Inflammatory macrophage treated with lipopolysaccharide for 1 hour (primary cell): ENCODE measurements around the gene PCBP3.

Experiments used
- DNase-seq, 2 donors: peaks; one replicate each; pipeline ENCODE4 v3.0.0-alpha.2; 2020 to 2022

Gene PCBP3

DNA sequence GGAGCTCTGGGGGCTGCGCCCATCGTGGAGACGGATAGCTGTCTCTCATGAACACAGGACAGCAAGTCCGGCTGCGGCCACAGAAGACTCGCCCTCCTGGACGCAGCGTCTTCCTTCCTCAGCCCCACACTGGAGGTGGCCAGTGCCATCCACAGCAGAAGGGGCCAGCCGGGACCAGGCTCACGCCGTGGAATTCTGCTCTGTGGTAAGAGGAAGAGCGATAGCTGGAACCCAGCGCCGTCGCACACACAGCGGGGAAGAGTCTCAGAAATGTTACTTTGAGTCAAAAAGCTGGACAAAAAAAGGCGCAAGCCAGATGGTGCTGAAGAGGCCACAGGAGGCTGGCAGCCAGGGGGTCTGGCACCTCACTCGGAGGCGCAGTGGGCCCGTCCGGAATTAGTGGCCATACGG, 224.2 kb downstream of the PCBP3 start:
- DNase-seq: no peak

DNA sequence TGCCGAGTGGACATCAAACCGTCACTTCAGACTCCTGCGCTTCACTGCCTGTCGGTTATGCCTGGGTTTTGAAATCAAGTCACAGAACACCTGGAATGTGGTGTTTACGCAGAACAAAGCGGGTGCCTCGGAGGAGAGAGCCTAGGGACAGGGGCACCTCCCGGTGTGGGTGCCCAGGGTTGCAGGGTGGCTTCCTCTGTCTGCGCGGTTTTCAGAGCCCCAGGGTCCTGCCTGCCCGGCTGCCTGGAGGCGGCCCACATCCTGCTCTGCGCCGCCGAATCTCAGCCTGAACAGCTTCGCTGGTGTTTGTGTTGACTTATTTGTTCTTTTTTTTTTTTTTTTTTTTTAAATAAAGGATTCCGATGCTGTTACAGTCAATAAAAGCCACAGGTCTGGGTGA, 224.6 kb downstream of the PCBP3 start:
- no peak for DNase-seq

DNA sequence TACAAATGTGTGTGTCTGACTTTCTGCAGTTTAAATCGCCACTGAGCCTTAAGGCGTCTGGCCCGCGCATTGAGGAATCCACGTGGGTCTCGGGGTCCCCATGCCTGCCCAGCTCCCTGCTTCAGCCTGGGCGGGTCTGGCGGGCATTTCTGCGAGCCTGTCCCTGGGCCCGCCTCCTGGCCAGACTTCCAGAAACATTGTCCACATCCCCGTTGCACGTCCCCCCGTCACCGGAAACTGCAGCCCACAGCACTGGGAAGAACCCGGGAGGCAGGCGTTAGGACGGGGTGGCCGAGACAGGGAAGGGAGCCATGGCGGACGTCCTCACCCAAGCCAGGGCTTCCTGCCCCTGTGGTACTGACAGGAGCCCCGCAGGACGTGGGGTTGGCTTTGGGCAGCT, 225.0 kb downstream of the PCBP3 start:
- no peak for DNase-seq

DNA sequence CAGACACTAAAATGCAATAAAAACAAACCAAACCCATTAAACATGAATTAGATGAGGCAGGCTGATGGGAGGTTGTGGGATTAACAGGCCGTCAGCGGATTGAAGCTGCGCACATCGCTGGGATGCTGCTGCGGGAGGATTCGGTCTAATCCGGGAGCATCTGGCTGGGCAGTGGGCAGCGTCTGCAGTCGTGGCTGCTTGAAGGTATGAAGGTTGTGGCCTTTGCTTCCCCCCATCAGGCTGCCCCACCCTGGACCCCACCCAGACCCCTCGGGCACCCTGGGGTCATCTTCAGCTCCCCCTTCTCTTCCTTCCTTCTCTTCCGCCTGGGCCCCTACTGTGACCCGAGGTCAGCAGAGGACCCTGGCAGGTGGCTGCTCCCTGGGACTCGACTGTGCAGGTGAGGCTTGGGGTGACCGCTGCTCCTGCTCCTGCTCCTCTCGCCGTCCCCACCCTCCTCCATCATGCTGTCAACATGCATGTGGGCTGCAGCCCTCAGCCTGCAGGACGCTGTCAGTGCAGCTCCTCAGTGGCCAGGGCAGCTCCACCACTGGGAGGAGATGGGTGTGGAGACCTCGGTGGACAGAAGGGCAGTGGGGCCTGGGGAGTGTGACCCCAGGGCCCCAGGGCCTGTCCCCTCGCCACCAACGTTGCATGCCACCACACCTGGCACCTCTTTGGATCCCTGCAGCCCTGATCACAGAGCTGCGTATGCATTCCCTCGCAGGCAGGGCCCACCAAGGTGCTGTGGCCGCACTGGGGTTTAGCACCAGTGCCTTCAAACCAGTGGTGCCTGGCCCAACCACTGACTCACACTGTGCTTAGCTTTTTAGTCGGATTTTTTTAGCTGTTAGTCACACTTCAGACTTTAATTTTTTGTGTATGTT, 225.8 kb downstream of the PCBP3 start:
- DNase-seq: no peak

DNA sequence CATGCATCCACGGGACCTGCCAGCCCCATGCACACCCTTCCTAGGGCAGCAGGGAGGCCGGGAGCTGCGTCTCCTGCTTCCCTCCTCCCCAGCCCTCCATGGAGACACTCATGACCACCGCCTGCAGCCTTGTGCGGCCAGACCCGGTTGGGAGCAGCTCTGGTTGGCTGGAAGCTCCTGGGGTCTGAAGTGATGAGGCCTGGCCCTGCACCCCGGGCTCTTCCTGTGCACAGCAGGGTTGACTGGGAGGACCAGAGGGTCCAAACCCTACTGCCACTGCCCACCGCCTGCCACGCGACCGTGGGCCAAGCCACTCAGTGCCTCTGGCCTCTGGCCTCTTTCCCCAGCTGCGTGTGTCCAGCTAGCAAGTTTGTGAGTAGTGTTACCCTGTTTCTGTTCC, 226.9 kb downstream of the PCBP3 start:
- no peak for DNase-seq

DNA sequence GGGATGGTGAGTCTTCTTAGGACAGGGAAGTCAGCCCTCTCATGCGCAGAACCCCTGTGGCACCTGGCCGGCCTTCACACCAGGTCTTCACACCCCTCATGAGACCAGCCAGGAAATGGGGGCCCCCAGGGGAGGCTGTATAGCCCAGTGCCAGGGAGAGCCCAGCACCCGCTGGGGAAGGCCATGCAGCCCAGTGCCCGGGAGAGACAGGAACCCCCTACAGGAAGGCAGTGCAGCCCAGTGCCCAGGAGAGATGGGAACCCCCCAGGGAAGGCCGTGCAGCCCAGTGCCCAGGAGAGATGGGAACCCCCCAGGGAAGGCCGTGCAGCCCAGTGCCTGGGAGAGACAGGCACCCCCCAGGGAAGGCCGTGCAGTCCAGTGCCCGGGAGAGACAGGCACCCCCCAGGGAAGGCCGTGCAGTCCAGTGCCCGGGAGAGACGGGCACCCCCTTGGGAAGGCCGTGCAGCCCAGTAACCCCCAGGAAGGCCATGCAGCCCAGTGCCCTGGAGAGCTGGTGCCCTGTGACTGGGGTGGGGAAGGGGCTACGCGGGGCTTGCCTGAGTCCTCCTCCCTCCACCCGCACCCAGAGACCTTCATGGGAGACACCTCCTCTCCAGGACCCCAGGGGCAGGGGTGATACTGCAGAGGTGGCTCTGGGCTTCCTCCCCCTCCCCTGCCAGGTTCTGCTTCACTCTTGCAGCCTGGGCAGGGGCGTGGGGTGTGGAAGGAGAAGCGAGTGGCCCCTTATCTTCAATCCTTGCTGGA, 227.5 kb downstream of the PCBP3 start:
- no peak for DNase-seq

DNA sequence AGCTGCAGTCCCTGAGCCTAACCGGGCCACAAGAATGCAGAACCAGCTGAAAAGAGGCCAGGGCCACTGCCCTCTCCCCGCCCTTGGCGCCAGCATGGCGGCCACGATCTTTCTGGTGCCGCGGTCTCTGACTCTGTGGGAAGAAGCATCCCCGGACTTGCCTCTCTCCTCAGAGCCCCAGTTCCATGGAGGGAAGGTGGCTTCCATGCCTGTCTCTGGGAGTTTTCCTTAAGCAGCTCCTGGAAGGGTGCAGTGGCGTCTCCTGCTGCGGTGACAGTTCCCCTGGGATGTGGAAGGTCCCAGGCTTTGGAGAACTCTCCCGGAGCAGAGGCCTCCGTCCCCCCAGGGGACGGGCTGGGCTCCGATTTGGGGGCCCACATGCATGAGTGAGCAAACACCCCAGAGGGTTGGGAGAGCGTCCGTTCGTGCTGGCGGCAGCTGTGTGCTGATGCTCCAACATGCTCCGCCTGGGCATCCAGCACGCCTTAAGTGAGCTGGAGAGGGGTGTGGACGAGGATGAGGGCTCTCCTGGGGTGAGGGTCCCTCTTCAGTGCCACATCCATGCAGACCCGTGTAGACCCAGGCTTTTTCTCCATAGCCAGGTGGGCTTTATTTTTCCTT, 228.2 kb downstream of the PCBP3 start:
- no peak for DNase-seq

DNA sequence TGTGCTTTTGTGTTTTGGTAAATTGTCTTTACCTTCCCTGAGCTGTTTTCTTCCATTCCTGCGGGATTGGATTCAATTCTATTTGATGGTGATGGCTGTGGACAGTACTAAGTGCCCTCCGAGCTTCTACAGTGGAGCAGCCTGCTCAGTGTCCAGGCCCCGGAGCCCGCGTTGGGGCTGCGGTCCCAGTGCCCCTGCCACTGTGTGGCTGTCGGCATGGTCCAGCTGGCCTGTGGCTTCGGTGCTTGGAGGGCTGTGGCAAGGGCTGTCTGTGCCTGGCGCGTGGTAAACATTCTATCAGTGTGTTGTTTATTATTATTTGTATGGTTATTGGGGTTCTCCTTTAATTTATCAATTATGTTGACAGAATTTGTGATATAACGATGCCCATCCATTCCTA, 228.9 kb downstream of the PCBP3 start:
- DNase-seq: no peak

DNA sequence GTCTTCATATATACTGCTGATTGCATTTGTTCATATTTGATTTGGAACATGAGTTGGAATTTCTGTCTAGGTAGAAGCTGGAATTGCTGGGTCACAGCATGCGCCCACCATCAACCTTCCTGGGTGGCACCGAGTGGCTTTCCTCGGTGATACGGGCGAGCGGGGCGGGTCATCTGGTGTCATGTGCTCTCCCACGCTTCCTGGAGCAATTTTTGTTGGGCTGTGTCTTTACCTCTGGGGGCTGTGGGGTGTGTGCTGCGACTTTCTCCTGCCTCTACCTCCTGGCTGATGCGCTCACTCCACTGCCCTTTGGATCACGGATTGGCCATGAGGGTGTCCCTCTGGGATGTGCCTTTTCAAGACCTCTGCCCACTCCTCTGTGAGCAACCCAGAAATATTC, 229.4 kb downstream of the PCBP3 start:
- DNase-seq: no peak

DNA sequence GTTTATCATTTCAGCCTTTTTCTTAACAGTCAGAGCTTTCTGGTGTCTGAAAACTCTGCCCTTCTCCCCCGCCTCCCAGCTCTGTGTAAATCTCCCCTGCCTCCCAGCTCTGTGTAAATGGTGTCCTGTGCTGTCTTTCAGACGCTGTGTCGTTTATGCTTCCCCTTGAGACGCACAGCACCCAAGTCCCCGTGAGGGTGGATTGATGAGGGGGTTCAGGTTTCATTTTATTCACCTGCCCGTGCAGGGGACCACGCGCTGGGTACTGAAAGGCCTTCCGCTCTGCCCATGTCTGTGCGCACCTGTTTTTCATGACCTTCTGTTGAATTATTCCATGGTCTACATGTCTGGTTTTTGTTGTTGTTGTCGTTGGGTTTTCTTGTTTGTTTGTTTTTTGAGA, 229.9 kb downstream of the PCBP3 start:
- DNase-seq: no peak

DNA sequence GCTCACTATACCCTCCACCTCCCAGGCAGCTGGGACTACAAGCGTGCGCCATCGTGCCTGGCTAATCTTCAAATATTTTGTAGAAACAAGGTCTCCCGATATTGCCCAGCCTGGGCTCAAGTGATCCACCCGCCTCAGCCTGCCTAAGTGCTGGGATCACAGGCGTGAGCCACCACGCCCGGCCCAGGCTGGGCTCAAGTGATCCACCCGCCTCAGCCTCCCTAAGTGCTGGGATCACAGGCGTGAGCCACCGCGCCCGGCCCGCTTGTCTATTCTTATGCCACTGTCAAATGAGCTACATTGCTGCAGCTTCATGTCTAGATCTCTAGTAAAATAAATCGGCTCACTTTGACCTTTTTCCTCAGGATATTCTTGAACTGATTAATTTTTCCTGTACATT, 230.3 kb downstream of the PCBP3 start:
- no peak for DNase-seq

DNA sequence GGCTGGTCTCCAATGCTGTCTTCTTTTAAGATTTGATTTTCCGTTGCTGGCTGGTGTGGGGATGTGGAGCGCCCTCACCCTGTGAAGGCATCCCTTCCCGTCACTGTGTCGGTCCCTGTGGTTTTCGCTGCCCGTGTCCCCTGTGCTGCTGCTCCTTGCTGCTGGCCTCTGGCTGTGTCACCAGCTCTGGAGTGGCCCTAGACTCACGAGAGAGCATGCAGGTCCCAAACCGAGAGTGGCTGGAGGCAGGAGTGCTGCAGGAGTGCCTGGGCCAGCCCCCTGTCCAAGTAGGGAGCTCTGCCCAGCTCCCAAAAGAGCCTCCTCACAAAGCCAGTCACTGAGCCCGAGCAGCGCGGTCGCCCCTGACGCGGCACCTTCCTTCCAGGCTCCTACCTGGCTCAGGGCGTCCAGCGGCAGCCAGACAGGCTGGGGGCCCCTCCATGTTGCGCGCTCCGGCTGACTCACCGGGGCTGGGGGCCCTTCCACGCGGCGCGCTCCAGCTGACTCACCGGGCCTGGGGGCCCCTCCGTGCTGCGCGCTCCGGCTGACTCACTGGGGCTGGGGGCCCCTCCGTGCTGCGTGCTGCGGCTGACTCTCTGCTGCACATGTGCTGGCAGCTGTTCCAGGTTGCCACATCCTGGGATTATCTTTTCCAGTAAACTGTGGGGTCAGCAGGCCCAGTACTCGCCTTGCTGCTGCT, 231.3 kb downstream of the PCBP3 start:
- DNase-seq: no peak

DNA sequence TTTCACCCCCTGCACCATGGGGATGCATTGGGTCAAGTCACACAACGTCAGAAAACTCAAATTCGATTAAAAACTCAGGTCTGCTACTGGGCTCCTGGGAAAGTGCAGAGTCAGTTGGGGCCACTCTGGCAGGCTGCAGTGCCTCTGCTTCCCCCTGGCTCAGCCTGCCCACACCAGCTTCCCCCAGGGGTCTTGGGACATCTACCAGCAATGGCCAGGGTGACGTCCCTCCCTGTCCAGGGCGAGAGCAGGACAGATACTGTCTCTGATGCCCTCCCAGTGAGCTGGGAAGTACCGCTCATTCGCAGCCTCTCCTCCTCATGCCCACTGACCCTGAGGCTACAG, 231.9 kb downstream of the PCBP3 start:
- DNase-seq: no peak

DNA sequence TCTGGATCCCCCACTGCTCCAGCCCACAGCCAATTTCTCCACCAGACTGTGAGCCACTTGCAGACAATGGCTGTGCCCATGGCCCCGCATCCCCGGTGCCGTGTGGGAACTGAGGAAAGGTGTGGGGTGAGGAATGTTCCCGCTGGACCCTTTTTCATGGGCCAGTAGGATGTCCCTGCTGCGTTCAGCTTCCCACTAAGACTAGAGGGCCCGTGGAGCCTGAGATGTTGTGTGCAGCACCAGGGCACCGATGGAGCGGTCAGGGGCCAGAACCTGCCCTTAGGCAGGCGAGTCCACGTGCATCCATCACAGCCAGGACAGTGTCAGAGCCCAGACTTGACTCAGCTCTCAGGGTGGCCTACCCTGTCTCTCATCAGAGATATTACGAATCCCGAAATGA, 232.4 kb downstream of the PCBP3 start:
- DNase-seq: no peak

DNA sequence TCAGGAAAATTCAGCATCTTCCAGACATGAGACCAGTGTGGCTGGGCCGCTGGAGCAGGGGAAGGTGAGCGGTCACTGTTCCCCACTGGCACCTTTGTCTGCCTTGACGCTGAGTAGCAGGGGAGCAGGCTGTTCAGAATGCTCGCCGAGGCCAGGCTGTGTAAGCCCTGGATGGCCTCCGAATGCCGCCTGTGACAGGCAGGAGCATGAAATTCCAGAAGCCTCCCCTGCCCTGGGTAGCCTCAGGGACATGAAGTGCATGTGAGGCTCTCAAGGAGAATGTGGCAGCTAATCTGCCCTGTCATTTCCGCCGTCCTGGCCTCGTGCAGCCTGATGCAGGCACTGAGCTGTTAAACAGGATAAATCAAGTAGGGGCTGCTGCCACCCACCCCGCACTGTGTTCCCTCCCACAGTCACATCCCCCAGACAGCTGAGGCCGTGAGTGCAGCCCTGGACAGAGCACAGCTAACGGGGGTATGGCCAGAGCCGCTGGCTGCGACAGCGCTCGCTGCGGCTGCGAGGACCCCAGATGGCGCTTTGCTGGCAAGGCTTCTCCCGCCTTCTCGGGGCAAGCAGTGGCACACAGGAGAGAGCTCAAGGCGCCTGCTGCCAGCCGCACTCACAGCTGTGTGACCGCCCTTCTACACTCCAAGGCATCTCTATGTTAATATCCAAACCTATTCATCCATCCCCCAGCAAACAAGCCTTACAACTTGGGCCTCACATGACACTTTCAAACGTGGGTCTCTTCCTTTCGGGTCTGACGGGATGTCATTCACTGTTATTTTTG, 233.1 kb downstream of the PCBP3 start:
- no peak for DNase-seq

DNA sequence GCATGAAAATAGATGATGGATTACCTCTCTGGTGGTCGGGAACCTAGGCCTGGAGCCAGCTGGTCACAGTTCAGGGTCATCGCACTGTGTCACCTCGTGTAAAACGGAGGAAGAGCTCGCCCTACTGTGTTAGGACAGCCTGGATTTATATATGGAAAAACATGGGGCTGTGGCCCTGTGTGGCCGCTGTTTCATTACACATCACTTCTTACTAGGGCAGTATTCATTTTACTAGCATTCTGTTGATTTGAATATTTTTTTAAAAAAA, 233.6 kb downstream of the PCBP3 start:
- DNase-seq: no peak

DNA sequence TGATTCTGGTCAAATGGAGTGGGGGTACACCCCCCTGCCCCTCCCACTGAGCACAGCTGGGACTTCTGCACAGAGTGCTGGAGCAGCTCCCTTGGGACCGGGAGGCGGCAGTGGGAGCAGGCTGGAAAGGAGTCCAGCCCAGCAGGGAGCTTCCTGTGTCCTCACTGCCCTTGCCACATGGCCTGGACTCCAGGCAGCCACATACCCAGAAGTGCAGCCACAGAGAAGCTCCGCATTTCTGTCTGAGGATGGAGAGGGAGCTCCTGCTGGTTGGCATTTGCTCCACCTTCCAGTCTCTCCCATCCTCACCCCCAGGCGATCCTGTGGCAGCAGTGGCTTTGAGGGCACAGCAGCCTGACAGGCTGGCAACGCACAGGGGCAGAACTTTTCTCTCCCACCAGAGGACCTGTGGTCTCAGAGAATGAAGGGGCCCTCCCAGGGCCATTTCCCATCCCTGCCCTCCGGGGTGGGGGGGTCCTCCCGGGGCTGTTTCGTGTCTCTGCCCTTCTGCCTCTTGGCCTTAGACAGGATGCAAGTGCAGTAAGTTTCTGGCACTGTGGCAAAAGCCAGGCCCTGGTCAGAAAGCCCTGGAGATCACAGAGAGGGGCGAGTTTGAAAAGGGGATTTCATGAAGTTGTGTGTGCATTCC, 234.4 kb downstream of the PCBP3 start:
- no peak for DNase-seq

DNA sequence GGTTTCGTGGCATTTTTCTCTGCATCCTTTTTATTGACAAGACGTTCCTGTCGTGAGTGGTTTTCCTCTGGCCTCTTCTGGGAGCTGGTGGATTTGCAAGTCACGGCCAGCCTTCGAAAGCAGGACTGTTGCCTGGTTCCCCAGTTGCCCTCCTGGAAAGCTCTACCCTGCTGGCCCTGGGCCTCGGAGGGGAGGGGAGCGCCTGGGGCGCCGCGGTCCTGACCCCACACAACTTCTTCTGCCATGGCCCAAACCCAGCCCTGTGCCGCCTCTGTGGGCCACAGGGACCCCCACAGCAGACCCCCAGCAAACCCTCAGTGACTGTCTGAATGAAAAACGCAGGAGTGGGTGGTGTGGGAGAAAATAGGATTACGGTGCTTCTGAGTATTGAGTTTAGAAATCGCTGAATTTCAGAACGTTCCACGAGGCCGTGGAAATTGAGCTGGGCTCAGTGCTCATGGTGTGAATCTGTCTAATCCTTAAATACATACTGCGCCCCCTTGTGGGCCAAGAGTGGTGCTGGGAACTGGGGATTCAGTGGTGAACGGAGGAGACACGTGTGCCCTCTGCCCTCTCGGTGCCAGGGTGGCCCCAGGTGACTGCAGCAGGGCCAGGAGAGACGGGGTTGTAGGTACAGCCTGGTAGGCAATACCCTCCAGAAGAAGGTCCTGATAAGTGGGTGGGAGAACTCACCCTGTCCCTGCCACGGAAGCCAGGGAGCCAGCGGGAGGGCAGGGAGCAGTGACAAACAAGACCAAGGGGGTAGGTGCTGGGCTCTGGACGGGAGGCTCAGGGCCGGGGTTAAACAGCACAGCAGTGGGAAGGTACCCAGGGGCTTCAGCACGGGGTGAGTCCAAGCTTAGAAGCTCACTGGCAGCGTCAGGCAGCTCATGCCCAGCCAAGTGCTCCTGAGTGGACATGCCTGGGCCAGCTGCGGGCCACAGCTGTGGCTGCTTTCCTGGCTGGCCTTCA, 236.9 kb downstream of the PCBP3 start:
- peak; percentile 50 to 80 for DNase-seq

DNA sequence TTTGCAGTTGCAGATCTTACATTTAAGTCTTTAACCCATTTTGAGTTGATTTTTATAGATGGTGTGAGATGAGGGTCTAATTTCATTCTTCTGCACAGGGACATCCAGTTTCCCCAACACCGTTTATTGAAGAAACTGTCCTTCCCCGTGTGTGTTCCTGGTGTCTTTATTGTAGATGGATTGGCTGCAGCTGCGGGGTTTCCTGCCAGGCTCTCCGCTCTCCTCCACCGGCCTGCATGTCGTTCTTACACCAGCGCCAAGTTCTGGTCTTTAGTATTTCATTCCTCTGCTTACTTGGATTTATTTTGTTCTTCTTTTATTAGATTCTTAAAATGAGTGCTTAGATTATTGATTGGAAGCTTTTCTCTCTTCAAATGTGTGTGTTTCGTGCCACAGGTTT, 239.1 kb downstream of the PCBP3 start:
- no peak for DNase-seq

DNA sequence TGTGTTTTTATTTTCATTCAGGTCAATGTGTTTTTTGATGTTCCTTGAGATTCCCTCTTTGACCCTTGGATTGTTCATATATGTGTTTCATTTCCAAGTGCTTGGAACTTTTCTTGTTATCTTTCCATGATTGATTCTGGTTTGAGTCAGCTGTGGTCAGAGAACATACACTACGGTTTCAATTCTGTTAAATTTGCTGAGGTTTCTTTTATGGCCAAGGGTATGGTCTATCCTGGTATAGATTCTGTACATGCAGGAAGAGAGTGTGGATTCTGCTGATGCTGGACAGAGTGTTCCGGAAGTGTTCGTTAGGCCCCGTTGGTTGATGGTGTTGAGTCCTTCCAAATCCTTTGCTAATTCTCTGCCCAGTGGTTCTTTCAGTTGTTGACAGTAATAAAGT, 239.6 kb downstream of the PCBP3 start:
- no peak for DNase-seq

DNA sequence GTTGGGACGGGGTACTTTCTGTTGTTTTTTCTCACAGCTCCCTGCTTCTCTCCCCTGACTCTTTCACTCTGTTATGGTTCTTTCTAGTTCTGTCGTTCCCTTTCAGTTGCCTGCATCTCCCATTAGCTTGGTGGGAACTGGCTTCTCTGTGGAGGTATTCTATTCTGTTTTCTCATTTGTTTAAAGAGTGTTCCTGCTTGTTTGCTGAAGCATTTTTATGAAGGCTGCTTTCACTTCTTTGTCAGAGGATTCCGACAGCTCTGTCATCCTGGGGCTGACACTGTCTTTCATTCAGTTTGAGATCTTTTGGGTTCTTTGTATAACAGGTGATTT, 242.0 kb downstream of the PCBP3 start:
- no peak for DNase-seq
